Left colon (tissue), 2 donors: ENCODE measurements around the gene GCKR. TPM values are rescaled to one million over a fixed set of nuclear protein-coding genes. Genes with fewer than 3 reads are reported as not detected.
"Not testable (repeated sequence)": the region's sequence is repeated elsewhere in the genome, so short reads cannot be mapped to it uniquely, and the experiment has no call there.

Experiments
- ATAC-seq: fragments of 200-7000 bp; cut with Tn5 transposase; one replicate; pipeline ENCODE4 v1.9.1; 2020; ENCODE audit warnings: mild to moderate bottlenecking, moderate library complexity
- DNase-seq, 2 donors: peaks; one replicate each; pipeline ENCODE4 v3.0.0-alpha.2; 2020
- intact Hi-C, 2 donors: fragments of 100-400 bp; cut with DNase I in 1 of 2; cut with micrococcal nuclease in 1 of 2; formaldehyde crosslinking; loops; one replicate each; pipeline versions ENCODE4 v1.11.2 to v1.14.0; 2022; cut with DNase I, micrococcal nuclease
- total RNA-seq, 2 donors: library from RNA; stranded (reverse); fragmentation: NEBNext Ultra II Directional; extraction: Animal tissue kit (Norgen Biotek cat#: 25700); gene quantifications; one replicate each; pipeline ENCODE4 v1.2.1, GENCODE V29; 2021
- donor health status: DM: no; HTN: no; CAD: no.
- donor health status: DM: yes; HTN: yes; CAD: no.

GCKR gene
- total RNA-seq, 2 donors from 2014 or later, result not detected

- ATAC-seq (no peak), DNase-seq (no peak)
- intact Hi-C loops, result no loop called here
Observed at GRCh38 chr2:27501042-27501441, 4.4 kb downstream of the GCKR start.

GRCh38 chr2:27502142-27502541, 5.5 kb downstream of the GCKR start:
- intact Hi-C loops, result no loop called here
- no peak for ATAC-seq
- DNase-seq, result no peak

GRCh38 chr2:27506587-27506986, 9.9 kb downstream of the GCKR start:
- ATAC-seq (no peak), DNase-seq (no peak)
- intact Hi-C loops, result no loop called here

GRCh38 chr2:27507293-27507692, 10.7 kb downstream of the GCKR start:
- intact Hi-C loops, result no loop called here
- DNase-seq (no peak), ATAC-seq (no peak)

- no peak for ATAC-seq
Observed at GRCh38 chr2:27509326-27509725, 12.7 kb downstream of the GCKR start.

GRCh38 chr2:27518113-27518781, 21.6 kb downstream of the GCKR start:
- DNase-seq, result no peak
- ATAC-seq, result no peak
- intact Hi-C loops, result no loop called here

More at GRCh38 chr2:27509326-27509725, 12.7 kb downstream of the GCKR start:
- intact Hi-C loops, result no loop called here
- no peak for DNase-seq

GRCh38 chr2:27518782-27519113, 22.1 kb downstream of the GCKR start:
- intact Hi-C loops, result no loop called here
- no peak for ATAC-seq
- no peak for DNase-seq

GRCh38 chr2:27520316-27520715, 23.7 kb downstream of the GCKR start:
- intact Hi-C loops, result no loop called here
- DNase-seq (no peak), ATAC-seq (no peak)

GRCh38 chr2:27522400-27522945, 25.8 kb downstream of the GCKR start:
- intact Hi-C loops, result no loop called here
- DNase-seq, result no peak
- ATAC-seq, result peak; percentile 38

GRCh38 chr2:27527182-27527581, 30.5 kb downstream of the GCKR start:
- intact Hi-C loops, result no loop called here
- ATAC-seq, result no peak
- DNase-seq, result no peak

- ATAC-seq, result no peak
- intact Hi-C loops, result no loop called here
Observed at GRCh38 chr2:27531983-27532382, 35.3 kb downstream of the GCKR start.

GRCh38 chr2:27537287-27537686, 40.6 kb downstream of the GCKR start:
- intact Hi-C loops, result no loop called here
- ATAC-seq (no peak), DNase-seq (no peak)

More at GRCh38 chr2:27531983-27532382, 35.3 kb downstream of the GCKR start:
- no peak for DNase-seq

- DNase-seq, ATAC-seq, intact Hi-C loops: not testable (repeated sequence)
Observed at GRCh38 chr2:27538839-27539450, 42.3 kb downstream of the GCKR start.

- DNase-seq, intact Hi-C loops, ATAC-seq: not testable (repeated sequence)
Observed at GRCh38 chr2:27539649-27540048, 43.0 kb downstream of the GCKR start.

GRCh38 chr2:27544143-27544821, 47.6 kb downstream of the GCKR start:
- DNase-seq (no peak), ATAC-seq (no peak)

GRCh38 chr2:27545348-27546141, 48.9 kb downstream of the GCKR start:
- intact Hi-C loops, result no loop called here
- DNase-seq, result no peak
- no peak for ATAC-seq

More at GRCh38 chr2:27544143-27544821, 47.6 kb downstream of the GCKR start:
- intact Hi-C loops, result no loop called here

GRCh38 chr2:27549303-27549702, 52.7 kb downstream of the GCKR start:
- no peak for DNase-seq
- no peak for ATAC-seq
- intact Hi-C loops, result no loop called here

- DNase-seq, result no peak
- intact Hi-C loops, result no loop called here
- ATAC-seq, result no peak
Observed at GRCh38 chr2:27551514-27551913, 54.9 kb downstream of the GCKR start.

GRCh38 chr2:27552941-27553340, 56.3 kb downstream of the GCKR start:
- DNase-seq (no peak), ATAC-seq (no peak)
- intact Hi-C loops, result no loop called here
